HEK293 (cell line): ENCODE measurements around the gene RBM45.
A peak's percentile ranks its signal among the peaks of the same experiment; 100 is the strongest.

Experiments
- GLI2 ChIP-seq: fragments of 450-650 bp; formaldehyde crosslinking; IDR thresholded peaks from 2 replicates; pipeline ENCODE4; 2017; ENCODE audit warnings: missing biosample characterization, missing genetic modification characterization, low read depth, borderline replicate concordance
- GLIS2 ChIP-seq: fragments of 450-650 bp; formaldehyde crosslinking; IDR thresholded peaks from 2 replicates; pipeline ENCODE4 v1.5.1; 2016; ENCODE audit warnings: missing biosample characterization, missing genetic modification characterization
- KLF1 ChIP-seq: fragments of 450-650 bp; formaldehyde crosslinking; IDR thresholded peaks from 2 replicates; pipeline ENCODE4 v1.5.1; 2016; ENCODE audit warnings: missing biosample characterization, missing genetic modification characterization
- MYNN ChIP-seq: fragments of 450-650 bp; formaldehyde crosslinking; IDR thresholded peaks from 2 replicates; pipeline ENCODE4 v1.5.1; 2016; ENCODE audit warnings: missing biosample characterization, missing genetic modification characterization, borderline replicate concordance
- RBAK ChIP-seq: fragments of 450-650 bp; formaldehyde crosslinking; IDR thresholded peaks from 2 replicates; pipeline ENCODE4 v1.5.1; 2016; ENCODE audit warnings: missing biosample characterization, missing genetic modification characterization
- SP2 ChIP-seq: fragments of 450-650 bp; formaldehyde crosslinking; IDR thresholded peaks from 2 replicates; pipeline ENCODE4 v1.5.1; 2016; ENCODE audit warnings: missing biosample characterization, missing genetic modification characterization
- YY1 ChIP-seq: fragments of 450-650 bp; formaldehyde crosslinking; IDR thresholded peaks from 2 replicates; pipeline ENCODE4 v1.5.1; 2018; ENCODE audit warnings: missing biosample characterization, missing genetic modification characterization
- ZBTB11 ChIP-seq: fragments of 450-650 bp; formaldehyde crosslinking; conservative IDR thresholded peaks from 2 replicates; pipeline ENCODE4 v1.5.1; 2016; ENCODE audit warnings: low read depth, missing biosample characterization, missing genetic modification characterization
- ZBTB26 ChIP-seq: fragments of 450-650 bp; formaldehyde crosslinking; optimal IDR thresholded peaks from 2 replicates; pipeline ENCODE3; 2016; ENCODE audit warnings: missing biosample characterization, mild to moderate bottlenecking, missing genetic modification characterization
- ZBTB49 ChIP-seq: fragments of 450-650 bp; formaldehyde crosslinking; IDR thresholded peaks from 2 replicates; pipeline ENCODE4 v1.5.1; 2016; ENCODE audit warnings: missing biosample characterization, missing genetic modification characterization, low read depth
- ZBTB8A ChIP-seq: fragments of 450-650 bp; formaldehyde crosslinking; IDR thresholded peaks from 2 replicates; pipeline ENCODE4 v1.5.1; 2016; ENCODE audit warnings: missing biosample characterization, missing genetic modification characterization
- ZNF133 ChIP-seq: fragments of 450-650 bp; formaldehyde crosslinking; IDR thresholded peaks from 2 replicates; pipeline ENCODE4 v1.5.1; 2016; ENCODE audit warnings: missing biosample characterization, missing genetic modification characterization
- ZNF140 ChIP-seq: fragments of 450-650 bp; formaldehyde crosslinking; IDR thresholded peaks from 2 replicates; pipeline ENCODE4 v1.5.1; 2016; ENCODE audit warnings: missing biosample characterization, missing genetic modification characterization
- ZNF146 ChIP-seq: fragments of 450-650 bp; formaldehyde crosslinking; IDR thresholded peaks from 2 replicates; pipeline ENCODE4 v1.5.1; 2016; ENCODE audit warnings: missing biosample characterization, missing genetic modification characterization
- ZNF223 ChIP-seq: fragments of 450-650 bp; formaldehyde crosslinking; IDR thresholded peaks from 2 replicates; pipeline ENCODE4 v1.5.1; 2016; ENCODE audit warnings: missing biosample characterization, missing genetic modification characterization
- ZNF292 ChIP-seq: fragments of 450-650 bp; formaldehyde crosslinking; IDR thresholded peaks from 2 replicates; pipeline ENCODE4 v1.5.1; 2016; ENCODE audit warnings: low read depth, missing biosample characterization, missing genetic modification characterization, borderline replicate concordance
- ZNF311 ChIP-seq: fragments of 450-650 bp; formaldehyde crosslinking; IDR thresholded peaks from 2 replicates; pipeline ENCODE4 v1.5.1; 2017; ENCODE audit warnings: missing biosample characterization, missing genetic modification characterization, borderline replicate concordance
- ZNF37A ChIP-seq: fragments of 450-650 bp; IDR thresholded peaks from 2 replicates; pipeline ENCODE4 v1.5.1; 2018; ENCODE audit warnings: missing biosample characterization, missing genetic modification characterization
- ZNF394 ChIP-seq: fragments of 450-650 bp; formaldehyde crosslinking; IDR thresholded peaks from 2 replicates; pipeline ENCODE4 v1.5.1; 2016; ENCODE audit warnings: missing biosample characterization, missing genetic modification characterization, mild to moderate bottlenecking, moderate library complexity, borderline replicate concordance
- ZNF404 ChIP-seq: fragments of 450-650 bp; formaldehyde crosslinking; IDR thresholded peaks from 2 replicates; pipeline ENCODE4 v1.5.1; 2017; ENCODE audit warnings: missing biosample characterization, missing genetic modification characterization
- ZNF544 ChIP-seq: fragments of 450-650 bp; formaldehyde crosslinking; IDR thresholded peaks from 2 replicates; pipeline ENCODE4 v1.5.0; 2017; ENCODE audit warnings: missing biosample characterization, missing genetic modification characterization
- ZNF549 ChIP-seq: fragments of 450-650 bp; IDR thresholded peaks from 2 replicates; pipeline ENCODE4 v1.5.1; 2018; ENCODE audit warnings: missing biosample characterization, missing genetic modification characterization, mild to moderate bottlenecking, inconsistent platforms, moderate library complexity
- ZNF623 ChIP-seq: fragments of 450-650 bp; formaldehyde crosslinking; IDR thresholded peaks from 2 replicates; pipeline ENCODE4 v1.5.1; 2016; ENCODE audit warnings: missing biosample characterization, missing genetic modification characterization
- ZNF658 ChIP-seq: fragments of 450-650 bp; formaldehyde crosslinking; IDR thresholded peaks from 2 replicates; pipeline ENCODE4; 2016; ENCODE audit warnings: missing biosample characterization, missing genetic modification characterization
- ZNF707 ChIP-seq: fragments of 450-650 bp; formaldehyde crosslinking; IDR thresholded peaks from 2 replicates; pipeline ENCODE4 v1.5.1; 2016; ENCODE audit warnings: missing biosample characterization, missing genetic modification characterization
- ZNF76 ChIP-seq: fragments of 450-650 bp; formaldehyde crosslinking; IDR thresholded peaks from 2 replicates; pipeline ENCODE4; 2016; ENCODE audit warnings: low read depth, missing biosample characterization, missing genetic modification characterization, borderline replicate concordance
- ZNF843 ChIP-seq: fragments of 450-650 bp; formaldehyde crosslinking; IDR thresholded peaks from 2 replicates; pipeline ENCODE4 v1.5.1; 2016; ENCODE audit warnings: missing biosample characterization, missing genetic modification characterization
- ZSCAN4 ChIP-seq: fragments of 450-650 bp; formaldehyde crosslinking; IDR thresholded peaks from 2 replicates; pipeline ENCODE4 v1.5.1; 2017; ENCODE audit warnings: missing biosample characterization, missing genetic modification characterization
- ZSCAN5A ChIP-seq: fragments of 450-650 bp; formaldehyde crosslinking; IDR thresholded peaks from 2 replicates; pipeline ENCODE4 v1.5.1; 2016; ENCODE audit warnings: missing biosample characterization, missing genetic modification characterization

The RBM45 gene

GRCh38 chr2:178072383-178073301 is 39.6 kb upstream of the RBM45 start, which contains the start of gene PDE11A (continued):
- TF ChIP-seq ZNF133: no peak
- TF ChIP-seq ZBTB8A (tag by site-specific recombination): peak; percentile 49; the same call in 1 of the 2 replicates
- TF ChIP-seq YY1: no peak
- no peak for TF ChIP-seq RBAK (tag by site-specific recombination)
- no peak for TF ChIP-seq ZNF623
- no peak for TF ChIP-seq GLIS2 (tag by site-specific recombination)
- TF ChIP-seq KLF1 (tag by site-specific recombination): peak; percentile 59; the same call in 1 of the 2 replicates
- no peak for TF ChIP-seq ZNF311 (tag by site-specific recombination)
- peak; percentile 69 for TF ChIP-seq ZNF37A (tag by site-specific recombination)
- TF ChIP-seq ZSCAN4: no peak
- TF ChIP-seq ZNF843 (tag by site-specific recombination): peak; percentile 20; the same call in 1 of the 2 replicates
- no peak for TF ChIP-seq ZNF223
- TF ChIP-seq ZBTB49 (tag by site-specific recombination): no peak
- no peak for TF ChIP-seq ZNF658 (tag by site-specific recombination)
- peak; percentile 73 for TF ChIP-seq SP2
- no peak for TF ChIP-seq ZNF146 (tag by site-specific recombination)
- no peak for TF ChIP-seq ZNF292 (tag by site-specific recombination)
- peak; percentile 26 for TF ChIP-seq ZBTB26 (tag by site-specific recombination)
- peak; percentile 59 for TF ChIP-seq ZBTB11
- peak; percentile 59 for TF ChIP-seq ZNF76
- no peak for TF ChIP-seq ZSCAN5A
- no peak for TF ChIP-seq GLI2 (tag by site-specific recombination)
- no peak for TF ChIP-seq MYNN (tag by site-specific recombination)
- peak; percentile 100 for TF ChIP-seq ZNF394
- no peak for TF ChIP-seq ZNF544 (tag by site-specific recombination)
- TF ChIP-seq ZNF707 (tag by site-specific recombination): no peak
- no peak for TF ChIP-seq ZNF549 (tag by site-specific recombination)
- TF ChIP-seq ZNF140: no peak
- TF ChIP-seq ZNF404 (tag by site-specific recombination): no peak
